T-helper 2 cell treated with Interferon-gamma antibody and Interleukin-4, amounts not matched to agents 100 ng/mL and 5 ng/mL, for 36 hours (primary cell): ENCODE results near the gene KCNQ5. TPM values are rescaled to one million over a fixed set of nuclear protein-coding genes. Genes with fewer than 3 reads are reported as not detected.

Experiments
- intact Hi-C: fragments of 100-400 bp; cut with micrococcal nuclease; formaldehyde crosslinking; loops from one replicate; pipeline ENCODE4 v1.15.1; 2023
- total RNA-seq: library from RNA; stranded (reverse); gene quantifications from 2 replicates; pipeline ENCODE4 v1.2.3, GENCODE V29; 2022

Gene KCNQ5
- total RNA-seq, 1 donor from 2014 or later: 13.7 TPM

GRCh38 chr6:72674842-72675241 is 53.0 kb downstream of the KCNQ5 start:
- intact Hi-C loops: no loop called here

DNA sequence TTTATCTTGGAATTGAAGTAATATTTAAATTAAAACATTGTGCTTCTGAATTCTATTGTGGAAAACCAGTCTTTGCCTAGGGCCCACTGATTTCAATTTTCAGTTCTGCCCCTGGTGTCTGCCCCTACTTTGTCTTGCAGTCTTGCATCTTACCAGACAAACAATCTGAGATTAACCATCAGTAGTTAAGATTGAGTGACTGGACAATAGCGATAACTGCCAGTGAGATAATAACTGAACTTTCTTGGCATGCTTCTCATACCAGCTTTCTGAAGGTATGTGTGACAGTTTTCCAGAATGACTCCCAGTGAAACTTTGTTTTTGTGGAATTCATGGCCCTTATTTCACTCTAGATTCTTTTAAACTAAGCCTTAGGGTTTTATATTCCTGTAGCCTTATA is 53.5 kb downstream of the KCNQ5 start:
- intact Hi-C loops: no loop called here

GRCh38 chr6:72676995-72677394 is 55.1 kb downstream of the KCNQ5 start:
- intact Hi-C loops: no loop called here

DNA sequence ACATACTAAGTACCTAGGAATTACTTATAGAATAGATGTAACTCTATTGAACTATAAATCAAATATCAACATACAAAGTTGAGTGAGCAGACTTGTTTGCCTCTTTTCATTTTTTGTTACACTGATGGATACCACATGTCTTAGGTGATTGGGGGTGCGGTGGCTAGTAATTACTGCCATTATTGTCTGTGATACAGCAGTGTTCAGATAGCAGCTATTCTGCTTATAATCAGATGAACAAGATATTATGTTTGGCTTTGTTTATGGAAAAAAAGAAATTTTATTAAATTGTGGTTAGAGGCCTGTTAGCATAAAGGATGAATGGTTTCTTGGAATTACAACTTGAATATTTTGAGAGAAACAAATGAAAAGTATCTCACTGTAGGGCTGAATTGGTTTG is 55.9 kb downstream of the KCNQ5 start:
- intact Hi-C loops: no loop called here

DNA sequence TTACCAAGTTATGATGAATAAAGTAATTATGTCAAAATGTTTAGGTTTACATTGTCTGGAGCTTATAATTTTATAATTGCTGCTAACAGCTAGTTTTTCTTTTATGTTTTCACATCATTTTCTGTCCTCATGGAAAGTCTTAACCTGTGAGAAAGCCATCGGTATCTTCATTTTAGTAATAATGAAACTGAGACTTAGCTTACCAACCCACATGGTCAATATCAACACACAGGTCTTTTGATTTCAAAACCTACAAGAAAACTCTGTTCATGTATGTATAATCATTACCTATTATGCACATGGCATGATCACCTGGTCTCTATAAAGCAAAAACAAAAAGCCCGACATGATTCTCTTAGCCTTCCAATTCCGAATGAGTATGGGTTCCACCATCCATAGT is 61.9 kb downstream of the KCNQ5 start:
- intact Hi-C loops: no loop called here

DNA sequence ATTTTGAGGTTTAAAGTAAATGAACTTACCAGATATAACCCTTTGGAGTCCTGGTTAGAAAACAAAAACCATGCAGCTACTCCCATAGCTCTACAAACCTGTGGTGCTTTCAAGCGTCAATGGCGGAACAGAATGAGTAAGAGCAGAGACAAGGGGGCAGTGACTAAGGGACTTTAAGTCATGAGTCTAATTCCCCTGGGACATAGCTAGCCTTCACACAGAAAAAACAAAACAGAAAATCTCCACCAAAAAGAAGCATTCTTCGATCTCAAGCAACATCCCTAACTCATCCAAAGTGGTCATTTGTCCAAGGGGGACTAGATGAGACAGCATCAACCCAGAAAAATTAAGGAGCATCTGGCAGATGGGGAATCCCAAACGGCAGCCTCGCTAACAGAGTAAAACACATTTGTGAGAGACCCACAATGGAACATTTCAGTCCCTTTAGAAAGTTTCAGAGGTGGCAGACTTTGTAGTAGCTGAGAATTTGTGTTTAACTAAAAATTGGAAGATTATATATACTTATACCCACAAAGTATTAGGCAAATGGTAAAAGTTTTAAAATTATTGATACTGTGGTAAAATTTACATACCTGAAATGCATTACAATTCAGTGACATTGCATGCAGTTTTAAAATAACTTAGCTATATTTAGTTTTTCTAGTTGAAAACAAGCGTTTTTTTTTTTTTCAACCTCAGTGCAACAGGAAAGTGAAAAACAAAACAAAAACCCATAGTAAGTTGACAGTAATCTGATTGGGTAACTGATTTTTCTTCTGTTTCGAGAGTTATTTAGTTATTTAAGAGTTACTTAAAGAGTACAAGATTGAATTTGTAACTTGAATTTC is 67.5 kb downstream of the KCNQ5 start:
- intact Hi-C loops: no loop called here

- intact Hi-C loops: no loop called here
Observed at GRCh38 chr6:72691249-72691648, 69.4 kb downstream of the KCNQ5 start.

- intact Hi-C loops: no loop called here
Observed at GRCh38 chr6:72696055-72696454, 74.2 kb downstream of the KCNQ5 start.

- intact Hi-C loops: no loop called here
Observed at GRCh38 chr6:72699159-72699558, 77.3 kb downstream of the KCNQ5 start.

DNA sequence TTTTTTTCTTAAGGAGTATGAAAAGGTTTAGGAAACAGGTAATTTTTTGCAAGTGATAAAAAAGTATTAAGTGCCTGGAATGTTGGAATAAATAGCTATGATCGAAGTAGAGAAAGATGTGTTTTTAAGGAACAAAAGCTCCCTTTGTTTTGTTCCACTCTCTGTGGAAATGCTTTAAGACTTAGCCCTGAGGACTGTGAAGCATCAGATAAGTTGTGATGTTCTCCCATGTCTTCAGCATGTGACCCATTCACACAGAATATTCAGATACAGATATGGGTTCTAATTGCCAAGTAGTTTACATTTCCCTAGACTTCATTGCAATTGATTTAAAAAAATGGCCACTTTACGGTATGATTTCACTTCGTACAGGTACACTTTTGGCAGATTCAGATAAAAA is 80.6 kb downstream of the KCNQ5 start:
- intact Hi-C loops: no loop called here

DNA sequence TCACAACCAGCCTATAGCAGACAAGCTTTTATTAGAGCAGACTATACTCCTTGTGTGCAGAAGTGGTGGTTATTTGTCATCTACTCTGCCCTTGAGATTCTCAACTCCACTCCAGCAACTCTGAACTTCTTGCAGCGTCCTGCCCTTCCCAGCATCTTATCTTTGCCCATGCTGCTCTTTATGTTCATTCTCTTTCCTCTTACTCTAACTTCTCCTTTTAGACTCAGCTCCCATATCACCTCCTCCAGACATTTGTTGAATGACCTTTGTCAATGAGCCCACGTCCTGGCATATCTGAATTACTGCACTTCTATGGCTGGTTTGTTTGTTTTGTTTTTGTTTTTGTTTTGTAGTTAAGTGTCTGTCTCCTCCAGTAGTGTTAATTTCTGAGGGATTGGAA is 81.2 kb downstream of the KCNQ5 start:
- intact Hi-C loops: no loop called here

DNA sequence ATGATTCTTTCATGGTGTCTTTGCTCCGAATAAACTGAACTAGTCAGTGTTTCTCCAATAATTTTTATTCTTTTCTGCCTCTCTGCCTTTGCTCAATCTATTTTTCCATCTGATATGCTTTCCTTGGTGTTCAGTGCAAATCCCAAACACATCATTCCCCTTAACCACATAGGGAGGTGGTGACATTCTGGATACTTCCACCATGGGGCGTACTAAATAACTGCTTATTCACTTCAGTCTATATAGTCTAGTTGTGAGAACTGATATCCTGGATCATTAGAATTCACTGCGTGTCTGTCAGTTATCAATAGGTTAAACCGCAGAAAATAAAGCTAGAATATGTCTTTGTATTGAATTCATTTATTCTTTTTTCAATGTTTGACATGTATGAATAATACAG is 83.1 kb downstream of the KCNQ5 start:
- intact Hi-C loops: no loop called here

GRCh38 chr6:72709431-72709830 is 87.6 kb downstream of the KCNQ5 start:
- intact Hi-C loops: no loop called here

- intact Hi-C loops: no loop called here
Observed at GRCh38 chr6:72711731-72712130, 89.9 kb downstream of the KCNQ5 start.

DNA sequence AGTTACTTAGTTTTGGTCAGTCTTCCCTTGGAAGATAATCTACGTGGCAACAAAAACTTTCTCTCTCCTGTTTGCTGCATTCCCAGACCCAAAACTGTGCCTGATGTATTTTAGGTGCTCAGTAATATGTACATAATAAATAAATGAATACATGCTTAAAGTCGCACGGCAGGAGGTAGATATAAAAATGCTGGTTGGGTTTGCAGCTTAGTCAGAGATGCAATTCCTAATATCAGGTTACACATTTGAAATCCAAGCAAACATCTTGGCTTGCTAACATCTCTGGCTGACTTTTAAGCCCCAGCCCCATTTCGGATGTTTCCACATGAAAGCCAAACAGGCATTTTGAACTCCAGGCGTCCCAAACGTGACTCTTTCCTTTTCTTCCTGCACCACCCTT is 91.0 kb downstream of the KCNQ5 start:
- intact Hi-C loops: no loop called here

GRCh38 chr6:72715119-72715518 is 93.3 kb downstream of the KCNQ5 start:
- intact Hi-C loops: no loop called here

DNA sequence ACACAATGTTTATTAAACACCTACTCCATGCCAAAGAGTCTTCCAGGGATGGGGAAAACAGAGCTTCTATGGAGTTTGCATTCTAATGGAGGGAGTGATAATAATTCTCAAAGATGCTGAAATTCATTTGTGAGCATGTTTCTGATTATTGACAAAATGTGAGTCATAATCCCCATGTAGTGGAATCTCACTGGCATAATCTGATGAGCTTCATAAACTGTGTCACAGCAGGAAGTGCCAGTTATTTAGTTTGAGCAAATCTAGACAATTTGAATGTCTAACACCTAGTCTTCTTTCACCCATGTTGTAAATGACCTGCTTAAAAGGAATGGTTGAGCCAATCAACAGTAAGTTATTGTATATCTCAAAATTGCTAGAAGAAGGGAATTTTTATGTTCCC is 95.1 kb downstream of the KCNQ5 start:
- intact Hi-C loops: no loop called here

- intact Hi-C loops: no loop called here
Observed at GRCh38 chr6:72720464-72720863, 98.6 kb downstream of the KCNQ5 start.

DNA sequence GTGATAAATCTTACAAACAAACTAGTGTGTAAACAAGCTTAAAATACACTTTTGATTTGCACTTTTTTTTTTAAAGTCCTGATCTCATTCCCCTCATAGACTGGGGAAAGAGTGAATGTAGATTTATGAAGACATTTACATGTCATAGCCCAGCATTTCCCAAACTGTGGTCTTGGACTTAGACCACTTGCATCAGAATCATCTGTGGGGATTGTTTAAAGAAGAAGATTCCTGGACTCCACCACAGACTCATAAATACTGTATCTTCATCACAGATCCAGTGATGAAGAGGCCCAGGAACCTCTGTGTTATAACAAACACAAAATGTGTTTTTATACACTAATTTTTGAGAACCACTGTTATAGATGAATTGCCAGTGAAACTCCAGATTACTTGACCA is 99.5 kb downstream of the KCNQ5 start:
- intact Hi-C loops: no loop called here

DNA sequence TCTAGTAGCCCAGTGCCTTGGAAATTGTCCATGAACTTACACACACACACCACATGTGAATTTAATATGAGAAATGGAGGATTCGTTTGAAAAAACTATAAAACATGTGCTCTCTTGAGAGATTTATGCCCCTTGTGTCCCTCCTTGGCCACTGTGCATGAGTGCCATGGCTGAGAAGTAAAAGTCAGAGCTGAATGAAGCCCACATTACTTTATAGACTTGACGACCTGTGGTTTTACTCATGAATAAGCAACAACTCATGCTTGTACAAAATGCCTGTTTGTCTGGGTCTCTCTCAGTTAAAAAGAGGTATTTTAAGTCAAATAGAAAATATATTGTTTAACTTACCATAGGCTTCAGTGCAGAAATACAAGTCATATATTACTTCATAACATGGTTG is 102.7 kb downstream of the KCNQ5 start:
- intact Hi-C loops: no loop called here

- intact Hi-C loops: no loop called here
Observed at GRCh38 chr6:72728706-72729343, 107.0 kb downstream of the KCNQ5 start.

DNA sequence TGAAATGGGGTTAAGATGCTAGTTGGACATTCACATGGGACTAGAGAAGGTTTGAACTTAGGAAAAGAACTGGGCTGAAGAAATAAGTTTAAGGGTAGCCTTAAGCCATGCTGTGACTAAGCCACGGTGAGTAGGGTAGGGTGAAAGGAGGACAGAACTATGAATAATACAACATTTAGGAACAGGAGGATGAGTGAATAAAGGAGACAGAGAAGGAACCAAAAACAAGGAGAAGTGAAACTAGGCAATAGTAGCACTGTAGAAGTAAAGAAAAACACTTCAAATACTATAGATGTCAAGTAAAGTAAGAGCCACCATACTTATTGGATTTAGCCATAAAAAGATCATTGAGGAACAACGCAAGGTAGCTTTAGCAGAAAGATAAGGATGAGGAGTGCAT is 111.2 kb downstream of the KCNQ5 start:
- intact Hi-C loops: no loop called here

- intact Hi-C loops: no loop called here
Observed at GRCh38 chr6:72738091-72738490, 116.2 kb downstream of the KCNQ5 start.
